ENCODE data around the gene ABHD12.
"Not testable (repeated sequence)": the region's sequence is repeated elsewhere in the genome, so short reads cannot be mapped to it uniquely, and the experiment has no call there.

The ABHD12 gene

DNA sequence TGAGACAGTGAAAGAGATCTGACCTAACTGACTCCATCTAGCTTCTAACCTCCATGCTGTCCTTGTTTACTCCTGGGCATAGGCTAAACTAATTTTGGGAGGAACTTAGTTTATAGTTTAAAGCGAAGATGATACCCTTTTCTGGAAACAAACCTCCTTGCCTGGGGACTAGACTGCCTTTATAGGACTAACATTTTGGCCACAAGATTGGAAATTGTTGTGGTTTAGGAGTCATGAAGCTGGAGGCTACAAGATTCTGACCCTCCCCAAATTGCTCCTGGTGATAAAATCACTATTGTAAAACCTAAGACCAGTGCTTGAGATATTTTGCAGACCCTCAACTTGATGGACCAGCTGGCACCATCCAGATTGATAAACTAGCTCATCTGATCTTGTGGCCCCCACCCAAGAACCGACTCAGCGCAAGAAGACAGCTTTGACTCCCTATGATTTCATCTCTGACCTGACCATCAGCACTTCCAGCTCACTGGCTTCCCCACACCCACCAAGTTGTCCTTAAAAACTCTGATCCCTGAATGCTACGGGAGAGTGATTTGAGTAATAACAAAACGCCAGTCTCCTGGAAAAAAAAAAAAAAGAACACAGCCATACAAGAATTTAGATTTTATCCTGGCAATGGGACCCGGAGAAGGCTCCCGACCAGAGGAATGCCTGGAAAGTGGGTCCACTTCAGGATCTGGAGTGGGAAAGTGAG lies 63.0 kb downstream of the ABHD12 start:
- DNase-seq (ENCODE audit: low read depth) = no peak
- H3K4me3 ChIP-seq (ENCODE audit: low read depth, low read length) = no peak overlapping the region

DNA sequence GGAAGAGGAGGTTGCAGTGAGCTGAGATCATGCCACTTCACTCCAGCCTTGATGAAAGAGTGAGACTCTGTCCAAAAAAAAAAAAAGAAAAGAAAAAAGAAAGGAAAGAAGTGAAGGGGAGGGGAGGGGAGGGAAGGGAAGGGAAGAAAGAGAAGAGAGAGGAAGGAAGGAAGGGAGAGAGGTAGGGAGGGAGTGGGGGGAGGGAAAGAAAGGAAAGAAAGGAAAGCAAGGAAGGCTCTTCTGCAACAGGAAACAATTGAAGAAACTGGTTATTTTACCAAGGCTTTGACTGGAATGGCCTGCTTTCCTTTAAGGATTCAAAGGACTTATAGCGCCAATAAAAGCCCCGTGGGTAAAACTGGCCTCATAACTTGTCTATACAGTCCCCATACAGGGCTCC lies 64.6 kb downstream of the ABHD12 start:
- no peak for DNase-seq (ENCODE audit: low read depth)
- no peak overlapping the region for H3K4me3 ChIP-seq (ENCODE audit: low read depth, low read length)

DNA sequence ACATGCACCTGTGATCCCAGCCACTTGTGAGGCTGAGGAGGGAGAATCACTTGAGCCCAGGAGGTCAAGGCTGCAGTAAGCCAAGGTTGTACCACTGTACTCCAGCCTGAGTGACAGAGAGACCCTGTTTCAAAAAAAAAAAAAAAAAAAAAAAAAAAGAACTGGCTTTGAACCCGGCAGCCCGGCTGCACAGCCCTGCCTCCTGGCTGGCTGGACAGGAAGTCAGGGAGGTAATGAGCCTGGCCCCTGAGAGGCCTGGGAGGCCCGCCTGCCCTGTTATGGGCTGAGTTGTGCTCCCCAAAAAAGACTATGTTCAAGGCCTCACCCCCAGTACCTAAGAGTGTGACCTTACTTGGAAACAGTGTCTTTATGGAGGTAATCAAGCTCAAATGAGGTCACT lies 65.6 kb downstream of the ABHD12 start:
- DNase-seq (ENCODE audit: low read depth) = no peak
- H3K4me3 ChIP-seq (ENCODE audit: low read depth, low read length) = no peak overlapping the region

DNA sequence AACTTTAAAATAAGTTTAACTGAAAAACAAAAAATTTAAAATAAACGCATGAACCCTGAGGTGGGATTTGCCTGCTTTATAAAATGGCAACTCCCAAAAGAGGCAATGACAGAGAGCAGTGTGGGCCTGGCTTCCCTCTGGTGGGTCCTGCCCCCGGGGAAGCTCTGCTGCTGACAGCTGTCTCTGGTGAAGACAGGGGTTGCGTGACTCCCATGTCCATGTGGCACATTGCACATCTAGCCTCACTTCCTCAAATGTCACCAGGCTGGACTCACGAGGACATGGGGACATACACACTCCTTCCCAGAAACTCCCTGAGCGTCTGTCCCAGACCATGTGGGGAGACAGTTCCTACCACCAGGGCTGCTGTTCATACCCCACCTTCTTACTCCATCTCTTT lies 66.2 kb downstream of the ABHD12 start:
- no peak for DNase-seq (ENCODE audit: low read depth)
- H3K4me3 ChIP-seq (ENCODE audit: low read depth, low read length) = no peak overlapping the region

DNA sequence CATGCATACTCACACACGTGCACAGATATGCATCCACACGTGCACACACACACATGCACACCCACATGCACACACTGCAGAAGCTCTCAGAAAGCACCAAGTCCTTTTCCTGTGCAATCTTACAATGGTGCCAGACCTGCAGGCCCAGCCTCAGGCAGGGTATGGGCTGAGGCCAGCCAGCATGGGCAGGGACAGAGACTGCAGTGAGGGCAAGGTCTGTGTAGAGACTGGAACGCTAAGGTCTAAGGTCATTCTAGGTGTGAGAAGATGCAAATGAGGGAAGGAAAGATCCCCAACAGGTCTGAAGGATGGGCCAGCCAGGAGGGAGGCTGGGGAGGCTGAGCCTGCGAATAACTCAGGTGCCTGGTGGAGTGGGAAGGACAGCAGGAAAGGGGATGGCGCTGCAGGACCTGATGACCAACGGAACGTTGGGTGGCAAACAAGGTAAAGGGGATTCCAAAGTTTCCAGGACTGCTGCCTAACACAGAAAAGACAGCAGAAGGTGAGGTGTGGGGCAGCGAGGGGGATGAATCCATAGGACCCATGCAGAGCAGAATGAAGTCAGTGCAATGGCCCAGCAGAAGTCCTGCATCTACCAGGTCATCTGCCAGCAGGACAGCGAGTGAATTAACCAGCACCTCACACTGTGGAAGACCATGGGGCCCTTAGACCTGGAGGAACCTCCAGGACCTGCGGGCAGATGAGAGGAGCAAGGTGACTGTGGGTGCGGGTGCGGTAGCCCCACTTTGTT lies 67.0 kb downstream of the ABHD12 start:
- DNase-seq (ENCODE audit: low read depth) = no peak
- H3K4me3 ChIP-seq (ENCODE audit: low read depth, low read length) = no peak overlapping the region

DNA sequence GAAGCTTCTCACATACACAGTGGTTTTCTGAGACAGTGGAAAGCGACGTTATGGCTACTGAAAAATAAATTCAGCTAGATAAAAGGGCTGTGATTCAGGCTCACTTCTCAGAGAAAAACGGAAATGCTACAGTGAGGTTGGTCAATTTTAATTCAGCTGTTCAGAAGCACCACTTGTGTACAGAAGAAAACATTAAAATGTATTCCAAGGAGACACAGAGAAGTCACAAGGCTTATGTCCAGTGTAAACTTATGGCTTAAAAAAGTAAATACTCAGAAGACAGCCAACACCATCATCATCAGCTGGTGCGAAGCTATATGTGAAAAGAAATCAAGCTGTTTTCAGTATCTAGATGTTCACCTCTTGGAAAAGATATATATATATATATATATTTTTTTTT lies 68.6 kb downstream of the ABHD12 start:
- H3K4me3 ChIP-seq (ENCODE audit: low read depth, low read length) = no peak overlapping the region
- DNase-seq (ENCODE audit: low read depth) = no peak

DNA sequence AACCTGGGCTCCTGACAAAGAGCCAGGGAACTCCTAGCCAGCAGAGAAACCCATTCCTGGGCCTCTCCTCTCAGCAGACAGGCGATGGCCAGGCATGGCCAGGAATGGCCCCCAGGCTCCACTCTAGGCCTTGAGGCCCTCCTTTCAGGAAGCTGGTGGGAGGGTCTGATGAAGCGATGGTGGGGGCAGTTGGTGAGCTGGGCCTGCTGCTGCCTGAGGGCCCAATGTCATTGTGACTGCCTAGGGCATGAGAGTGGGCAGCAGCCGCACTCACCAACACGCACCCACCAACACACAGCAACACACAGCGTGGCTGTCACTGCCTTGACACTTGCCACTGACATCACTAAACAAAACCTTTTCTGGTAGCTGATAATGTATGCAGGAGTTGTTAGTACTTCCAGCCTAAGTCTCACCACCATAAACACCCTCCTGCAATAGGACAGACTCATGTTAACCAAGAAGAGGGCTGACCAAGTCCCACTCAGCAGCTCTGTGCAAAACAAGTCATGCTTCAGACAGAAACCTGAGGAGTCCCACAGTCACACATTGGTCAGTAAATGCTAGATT lies 69.3 kb downstream of the ABHD12 start:
- no peak overlapping the region for H3K4me3 ChIP-seq (ENCODE audit: low read depth, low read length)
- DNase-seq (ENCODE audit: low read depth) = no peak

DNA sequence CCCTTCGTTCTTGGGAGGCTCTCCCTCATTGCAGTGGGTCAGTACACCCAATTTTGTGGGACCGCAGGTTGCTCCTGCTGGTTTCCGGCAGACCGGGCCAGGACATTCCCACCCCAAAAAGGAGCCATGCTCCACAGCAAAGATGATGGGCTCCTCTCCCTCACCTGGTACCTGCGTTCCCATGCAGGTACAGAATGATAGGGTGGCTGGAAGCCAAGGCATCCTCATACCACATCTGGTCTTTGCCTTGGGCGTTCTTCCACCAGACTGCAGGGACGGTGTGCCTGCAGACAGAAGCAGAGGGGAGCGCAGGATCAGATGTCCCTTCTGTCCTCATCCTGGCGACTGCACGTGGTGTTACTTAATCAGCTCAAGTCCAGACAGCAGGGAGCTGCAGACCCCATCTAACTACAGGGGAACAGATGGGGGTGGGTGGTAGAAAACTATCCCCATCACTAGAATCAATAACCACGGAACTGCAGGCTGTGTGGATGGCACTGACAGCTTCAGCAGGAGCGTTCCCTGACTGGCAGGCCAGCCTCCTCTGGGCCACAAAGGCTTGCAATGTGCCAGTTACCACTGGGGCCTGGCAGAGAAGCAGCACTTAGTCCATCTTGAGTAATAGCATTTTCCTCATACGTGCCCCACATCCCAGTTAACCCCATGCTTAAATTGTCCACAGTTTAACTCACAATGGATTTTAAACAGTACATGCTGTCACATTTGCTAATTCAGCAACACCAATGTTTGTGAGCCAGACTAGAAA lies 70.4 kb downstream of the ABHD12 start:
- no peak overlapping the region for H3K4me3 ChIP-seq (ENCODE audit: low read depth, low read length)
- no peak for DNase-seq (ENCODE audit: low read depth)

DNA sequence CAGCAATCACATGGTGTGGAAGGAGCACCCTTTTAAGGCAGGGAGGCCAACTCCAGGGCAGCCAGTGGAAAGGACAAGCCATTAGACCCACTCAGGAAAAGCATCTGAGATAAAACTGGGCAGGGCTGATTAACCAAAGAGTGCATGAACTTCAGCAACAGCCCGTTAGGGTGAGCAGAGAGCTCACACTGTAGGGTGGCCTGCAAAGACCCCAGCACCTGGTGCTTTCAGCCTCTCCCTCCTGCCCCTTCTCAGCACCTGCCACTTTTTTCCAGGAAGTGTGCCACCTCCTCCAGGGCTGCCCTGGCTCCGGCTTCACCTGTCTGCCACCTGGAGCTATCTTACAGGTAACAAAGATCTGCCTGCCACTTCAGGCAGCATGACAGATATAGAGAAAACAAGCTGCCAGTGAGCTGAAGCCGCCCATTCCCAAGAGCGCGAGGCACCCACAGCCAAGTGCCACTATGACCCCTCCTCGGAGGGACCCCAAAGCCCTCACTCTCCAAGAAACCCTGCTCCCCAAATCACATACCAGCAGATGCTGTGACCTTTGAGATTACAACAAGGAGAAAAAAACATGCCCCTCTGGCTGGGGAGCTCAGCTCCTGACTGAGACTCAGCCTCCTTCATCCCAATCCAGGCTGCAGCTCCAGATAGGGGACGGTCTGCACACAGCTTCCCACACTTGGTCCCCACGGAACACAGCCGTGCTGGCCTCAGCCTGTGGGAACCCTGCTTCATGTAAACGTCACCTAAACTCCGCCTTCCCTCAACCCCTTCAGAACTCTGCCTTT lies 71.2 kb downstream of the ABHD12 start:
- no peak overlapping the region for H3K4me3 ChIP-seq (ENCODE audit: low read depth, low read length)
- DNase-seq (ENCODE audit: low read depth) = no peak

DNA sequence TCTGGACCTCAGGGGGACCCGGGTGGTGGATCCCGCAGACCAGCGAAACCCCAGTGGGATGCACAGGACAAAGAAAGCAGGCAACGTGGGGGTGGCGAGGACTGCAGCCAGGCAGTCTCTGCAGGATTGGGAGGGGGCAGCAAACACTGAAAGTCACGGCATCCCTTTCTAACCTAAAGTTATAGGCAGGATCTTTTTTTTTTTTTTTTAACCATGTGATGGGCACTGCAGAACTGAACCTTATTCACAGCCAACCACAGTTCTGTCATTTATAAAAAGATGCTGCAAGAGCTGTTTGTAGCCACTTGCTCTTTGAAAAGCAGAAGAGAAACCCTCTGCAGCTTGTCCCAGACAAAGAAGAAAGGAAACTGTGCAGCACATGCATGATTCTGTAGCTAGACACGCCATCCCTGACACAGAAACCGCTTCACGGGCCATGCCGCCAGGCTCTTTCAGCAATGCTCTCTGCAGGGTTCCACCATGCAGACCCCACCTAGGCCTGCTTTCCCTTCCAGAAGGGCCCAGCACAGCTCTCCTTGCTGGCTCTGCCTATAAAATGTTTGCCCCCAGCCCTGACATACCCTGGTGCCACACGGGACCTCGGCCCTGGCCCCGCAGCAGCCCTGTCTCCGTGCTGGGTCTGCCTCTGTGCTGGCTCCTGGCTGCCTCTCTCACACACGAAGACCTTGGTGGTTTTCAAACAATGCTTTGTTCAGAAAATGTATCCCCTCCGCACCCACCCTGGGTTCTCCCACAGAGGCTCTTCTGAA lies 72.0 kb downstream of the ABHD12 start:
- H3K4me3 ChIP-seq (ENCODE audit: low read depth, low read length) = no peak overlapping the region
- no peak for DNase-seq (ENCODE audit: low read depth)

DNA sequence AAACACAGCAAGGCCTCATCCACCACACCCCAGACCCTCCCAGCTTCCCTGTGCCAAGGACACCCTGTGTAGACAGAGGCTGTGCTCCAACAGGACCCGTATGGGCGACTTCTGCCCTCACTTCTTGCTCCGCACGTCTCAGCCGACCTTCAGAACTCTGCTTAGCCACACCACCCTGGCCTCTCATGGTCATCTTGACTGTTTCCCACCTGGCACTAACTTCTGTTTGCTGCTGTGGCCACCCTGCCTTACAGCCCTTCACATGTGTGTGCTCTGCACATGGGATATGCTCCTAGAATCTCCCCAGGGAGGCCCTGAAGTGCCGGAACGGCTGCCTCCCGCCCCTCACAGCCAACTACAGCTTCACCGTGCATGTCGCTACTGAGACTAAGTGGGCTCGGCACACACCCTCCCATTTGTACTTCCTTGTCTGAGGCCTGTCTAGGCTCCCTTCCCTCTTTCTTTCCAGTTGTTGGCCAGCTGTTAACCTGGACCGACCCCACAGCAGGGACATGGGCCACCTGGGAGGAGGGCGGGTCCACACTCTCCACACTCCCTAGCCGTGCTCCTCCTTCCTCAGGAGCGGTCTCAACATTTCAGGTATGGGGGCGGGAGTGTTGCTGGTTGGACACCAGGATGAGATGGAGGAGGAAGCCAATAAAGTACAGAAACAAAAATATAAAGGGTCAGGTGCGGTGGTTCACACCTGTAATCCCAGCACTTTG lies 73.1 kb downstream of the ABHD12 start:
- no peak for DNase-seq (ENCODE audit: low read depth)
- no peak overlapping the region for H3K4me3 ChIP-seq (ENCODE audit: low read depth, low read length)

DNA sequence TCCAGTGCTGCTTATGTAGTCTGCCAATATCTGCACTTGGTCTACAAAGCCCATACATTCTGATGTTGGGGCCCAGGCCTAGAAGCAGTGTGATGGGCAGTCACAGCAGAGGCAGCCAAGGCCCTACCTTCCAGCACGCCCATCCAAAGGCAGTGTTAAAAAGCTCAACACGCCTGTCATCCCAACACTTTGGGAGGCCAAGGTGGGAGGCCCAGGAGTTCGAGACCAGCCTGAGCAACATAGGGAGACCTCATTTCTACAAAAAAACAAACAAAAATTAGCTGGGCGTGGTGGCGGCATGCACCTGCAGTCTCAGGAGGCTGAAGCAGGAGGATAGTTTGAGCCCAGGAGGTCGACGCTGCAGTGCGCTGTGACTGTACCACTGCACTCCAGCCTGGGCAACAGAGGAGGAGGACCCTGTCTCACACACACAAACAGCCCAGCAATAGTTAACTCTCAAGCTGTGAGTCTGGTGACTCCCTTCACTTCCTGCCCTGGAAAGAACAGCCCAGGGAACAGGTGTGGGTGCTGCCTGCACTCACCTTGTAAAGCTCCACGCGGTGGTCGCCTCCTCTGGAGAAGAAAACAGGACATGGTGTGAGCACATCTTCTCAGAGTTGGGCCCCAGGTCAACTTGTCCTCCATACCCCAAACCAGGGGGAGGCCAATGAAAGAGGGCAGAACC lies 74.0 kb downstream of the ABHD12 start:
- H3K4me3 ChIP-seq (ENCODE audit: low read depth, low read length) = no peak overlapping the region
- DNase-seq (ENCODE audit: low read depth) = no peak

DNA sequence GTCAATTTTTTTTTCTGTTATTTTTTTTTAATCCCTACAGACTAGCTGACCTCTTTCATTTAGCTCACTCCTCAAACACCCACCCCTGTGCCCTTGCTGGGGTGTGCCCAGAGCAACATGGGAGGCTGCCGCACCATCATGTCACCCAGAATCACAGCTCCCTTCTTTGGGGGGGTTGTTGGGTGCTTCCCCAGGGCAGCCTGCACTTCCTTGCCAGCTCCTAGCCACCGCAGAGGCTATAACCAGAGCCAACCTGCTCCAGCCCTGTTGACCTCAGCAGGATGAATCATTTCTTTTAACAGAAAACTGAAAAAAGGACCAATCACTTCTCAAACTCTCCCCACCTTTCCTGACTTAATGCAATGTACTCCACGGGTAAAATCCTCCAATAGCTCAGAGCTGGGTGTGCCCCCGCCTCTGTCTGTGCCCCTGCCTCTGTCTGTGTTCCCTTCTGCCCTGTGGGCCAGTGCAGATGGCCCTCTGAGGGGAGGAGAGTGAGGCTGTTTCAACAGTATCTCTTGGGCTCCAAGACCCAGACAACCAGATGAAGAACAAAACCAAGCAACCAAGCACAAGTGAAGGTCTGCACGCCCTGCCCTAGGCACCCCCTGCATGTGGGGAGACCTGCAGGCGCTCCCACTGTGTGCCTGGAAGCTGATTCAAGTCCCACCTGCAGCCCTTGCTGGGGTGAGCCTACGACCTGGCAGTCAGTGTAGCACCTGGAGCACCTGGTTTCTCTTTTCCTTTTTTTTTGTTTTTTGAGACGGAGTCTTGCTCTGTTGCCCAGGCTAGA lies 75.0 kb downstream of the ABHD12 start:
- no peak for DNase-seq (ENCODE audit: low read depth)
- H3K4me3 ChIP-seq (ENCODE audit: low read depth, low read length) = no peak overlapping the region

DNA sequence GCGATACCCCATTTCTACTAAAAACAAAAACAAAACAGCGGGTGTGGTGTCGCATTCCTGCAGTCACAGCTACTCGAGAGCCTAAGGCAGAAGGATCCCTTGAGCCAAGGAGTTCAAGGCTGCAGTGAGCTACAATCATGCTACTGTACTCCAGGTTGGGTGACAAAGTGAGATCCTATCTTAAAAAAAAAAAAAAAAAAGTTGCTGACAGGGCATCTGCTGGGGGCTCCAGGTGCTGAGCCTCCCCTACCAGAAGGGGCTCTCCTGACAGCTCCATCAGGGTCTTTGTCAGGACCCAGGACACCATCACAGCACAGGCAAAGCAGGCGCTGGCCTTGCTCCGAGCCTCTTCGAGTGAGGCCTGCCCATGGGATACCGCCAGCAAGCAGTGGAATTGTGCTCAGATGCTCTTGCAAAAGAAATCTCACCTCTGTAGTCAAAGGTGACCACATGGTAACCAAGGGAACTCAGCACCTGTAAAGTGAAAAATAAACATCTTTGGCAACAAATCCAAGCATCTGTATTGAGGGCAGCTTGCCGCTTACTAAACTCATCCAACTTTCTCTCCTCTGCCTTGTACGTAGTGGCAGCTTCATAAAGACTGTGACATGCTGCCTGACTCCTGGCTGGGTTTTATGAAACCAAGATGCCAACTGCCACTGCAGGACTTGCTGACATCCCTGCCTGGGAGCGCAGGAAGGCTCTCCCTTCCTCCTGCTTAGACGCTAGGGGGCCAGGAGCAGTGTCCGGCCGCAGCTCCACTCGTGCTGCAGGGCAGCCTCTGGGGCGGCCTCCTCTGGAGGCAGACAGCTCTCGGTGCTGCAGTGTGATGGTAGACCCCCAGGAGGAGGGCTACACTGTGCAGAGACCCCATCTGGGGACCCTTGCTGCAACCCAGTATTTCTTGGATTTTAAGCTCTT lies 75.9 kb downstream of the ABHD12 start:
- H3K4me3 ChIP-seq (ENCODE audit: low read depth, low read length) = no peak overlapping the region
- no peak for DNase-seq (ENCODE audit: low read depth)

DNA sequence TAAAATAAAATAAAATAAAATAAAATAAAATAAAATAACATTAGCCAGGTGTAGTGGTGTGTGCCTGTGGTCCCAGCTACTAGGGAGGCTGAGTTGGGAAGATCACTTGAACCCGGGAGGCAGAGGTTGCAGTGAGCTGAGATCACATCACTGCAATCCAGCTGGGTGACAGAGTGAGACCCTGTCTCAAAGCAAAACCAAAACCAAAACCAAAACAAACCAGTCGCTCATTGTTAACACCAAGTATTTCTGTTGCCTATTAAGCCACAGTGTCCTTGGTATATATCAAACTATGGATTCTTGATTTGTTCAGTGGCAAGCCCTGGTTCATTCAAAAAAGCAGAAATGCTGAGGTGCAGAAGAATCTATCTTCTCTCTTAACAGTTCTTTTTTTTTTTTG lies 77.0 kb downstream of the ABHD12 start:
- H3K4me3 ChIP-seq (ENCODE audit: low read depth, low read length) = no peak overlapping the region
- DNase-seq (ENCODE audit: low read depth) = no peak

DNA sequence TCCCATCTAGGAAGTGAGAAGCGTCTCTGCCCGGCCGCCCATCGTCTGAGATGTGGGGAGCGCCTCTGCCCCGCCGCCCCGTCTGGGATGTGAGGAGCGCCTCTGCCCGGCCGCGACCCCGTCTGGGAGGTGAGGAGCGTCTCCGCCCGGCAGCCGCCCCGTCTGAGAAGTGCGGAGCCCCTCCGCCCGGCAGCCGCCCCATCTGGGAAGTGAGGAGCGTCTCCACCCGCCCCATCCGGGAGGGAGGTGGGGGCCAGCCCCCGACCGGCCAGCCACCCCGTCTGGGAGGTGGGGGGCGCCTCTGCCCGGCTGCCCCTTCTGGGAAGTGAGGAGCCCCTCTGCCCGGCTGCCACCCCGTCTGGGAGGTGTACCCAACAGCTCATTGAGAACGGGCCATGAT lies 77.9 kb downstream of the ABHD12 start:
- H3K4me3 ChIP-seq (ENCODE audit: low read depth, low read length); DNase-seq (ENCODE audit: low read depth): not testable (repeated sequence)
